ENCODE data around the gene FBL.

The FBL gene

GRCh38 chr19:39874404-39874803 is 28.2 kb upstream of the FBL start:
- Histone ChIP-seq H3K27me3 (ENCODE audit: low read depth, low read length) (no peaks in the 10 kb centered on the region), H3K27ac (ENCODE audit: low read length) (no peak overlapping the region), H3K4me3 (ENCODE audit: low read depth in 1 of 2, low read length in 2 of 2) (no peak overlapping the region), H3K36me3 (ENCODE audit: control insufficient read depth in 1 of 2, insufficient read depth in 2 of 2, low read length in 2 of 2) (no peaks in the 10 kb centered on the region), H3K4me1 (ENCODE audit: control insufficient read depth in 1 of 2, insufficient read depth in 2 of 2, low read length in 2 of 2) (no peaks in the 10 kb centered on the region), H3K9me3 (ENCODE audit: control insufficient read depth in 1 of 2, low read length in 2 of 2) (no peaks in the 10 kb centered on the region)

DNA sequence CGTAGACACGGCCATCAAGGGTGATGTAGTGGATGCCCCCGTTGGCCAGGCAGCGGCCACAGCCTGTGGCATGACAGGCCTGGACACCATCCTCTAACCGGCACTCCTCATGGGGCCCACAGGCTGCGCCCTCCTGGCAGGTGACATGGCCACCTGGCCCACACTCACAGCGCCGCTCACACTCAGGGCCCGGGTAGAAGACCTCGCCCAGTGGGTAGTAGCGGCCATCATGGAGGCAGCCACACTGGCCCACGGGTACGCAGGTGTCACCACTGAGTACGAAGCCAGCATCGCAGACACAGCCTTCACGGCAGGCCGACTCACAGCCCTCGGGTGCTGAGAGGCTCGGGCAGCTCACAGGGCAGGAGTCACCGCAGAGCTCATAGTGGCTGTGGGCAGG is 27.2 kb upstream of the FBL start:
- Histone ChIP-seq H3K27ac (ENCODE audit: low read length) (no peak overlapping the region), H3K4me3 (ENCODE audit: low read depth in 1 of 2, low read length in 2 of 2) (no peak overlapping the region), H3K9me3 (ENCODE audit: control insufficient read depth in 1 of 2, low read length in 2 of 2) (no peaks in the 10 kb centered on the region), H3K27me3 (ENCODE audit: low read depth, low read length) (no peaks in the 10 kb centered on the region), H3K4me1 (ENCODE audit: control insufficient read depth in 1 of 2, insufficient read depth in 2 of 2, low read length in 2 of 2) (no peaks in the 10 kb centered on the region), H3K36me3 (ENCODE audit: control insufficient read depth in 1 of 2, insufficient read depth in 2 of 2, low read length in 2 of 2) (no peaks in the 10 kb centered on the region)

- Histone ChIP-seq H3K36me3 (ENCODE audit: control insufficient read depth in 1 of 2, insufficient read depth in 2 of 2, low read length in 2 of 2) (no peaks in the 10 kb centered on the region), H3K4me1 (ENCODE audit: control insufficient read depth in 1 of 2, insufficient read depth in 2 of 2, low read length in 2 of 2) (no peaks in the 10 kb centered on the region), H3K27ac (ENCODE audit: low read length) (no peak overlapping the region), H3K9me3 (ENCODE audit: control insufficient read depth in 1 of 2, low read length in 2 of 2) (no peaks in the 10 kb centered on the region), H3K27me3 (ENCODE audit: low read depth, low read length) (no peaks in the 10 kb centered on the region), H3K4me3 (ENCODE audit: low read depth in 1 of 2, low read length in 2 of 2) (no peak overlapping the region)
Observed at GRCh38 chr19:39871886-39872866, 26.0 kb upstream of the FBL start.

- Histone ChIP-seq H3K4me1 (ENCODE audit: control insufficient read depth in 1 of 2, insufficient read depth in 2 of 2, low read length in 2 of 2) (no peaks in the 10 kb centered on the region), H3K4me3 (ENCODE audit: low read depth in 1 of 2, low read length in 2 of 2) (no peak overlapping the region), H3K36me3 (ENCODE audit: control insufficient read depth in 1 of 2, insufficient read depth in 2 of 2, low read length in 2 of 2) (no peaks in the 10 kb centered on the region), H3K9me3 (ENCODE audit: control insufficient read depth in 1 of 2, low read length in 2 of 2) (no peaks in the 10 kb centered on the region), H3K27ac (ENCODE audit: low read length) (no peak overlapping the region), H3K27me3 (ENCODE audit: low read depth, low read length) (no peaks in the 10 kb centered on the region)
Observed at GRCh38 chr19:39871362-39871761, 25.2 kb upstream of the FBL start.

DNA sequence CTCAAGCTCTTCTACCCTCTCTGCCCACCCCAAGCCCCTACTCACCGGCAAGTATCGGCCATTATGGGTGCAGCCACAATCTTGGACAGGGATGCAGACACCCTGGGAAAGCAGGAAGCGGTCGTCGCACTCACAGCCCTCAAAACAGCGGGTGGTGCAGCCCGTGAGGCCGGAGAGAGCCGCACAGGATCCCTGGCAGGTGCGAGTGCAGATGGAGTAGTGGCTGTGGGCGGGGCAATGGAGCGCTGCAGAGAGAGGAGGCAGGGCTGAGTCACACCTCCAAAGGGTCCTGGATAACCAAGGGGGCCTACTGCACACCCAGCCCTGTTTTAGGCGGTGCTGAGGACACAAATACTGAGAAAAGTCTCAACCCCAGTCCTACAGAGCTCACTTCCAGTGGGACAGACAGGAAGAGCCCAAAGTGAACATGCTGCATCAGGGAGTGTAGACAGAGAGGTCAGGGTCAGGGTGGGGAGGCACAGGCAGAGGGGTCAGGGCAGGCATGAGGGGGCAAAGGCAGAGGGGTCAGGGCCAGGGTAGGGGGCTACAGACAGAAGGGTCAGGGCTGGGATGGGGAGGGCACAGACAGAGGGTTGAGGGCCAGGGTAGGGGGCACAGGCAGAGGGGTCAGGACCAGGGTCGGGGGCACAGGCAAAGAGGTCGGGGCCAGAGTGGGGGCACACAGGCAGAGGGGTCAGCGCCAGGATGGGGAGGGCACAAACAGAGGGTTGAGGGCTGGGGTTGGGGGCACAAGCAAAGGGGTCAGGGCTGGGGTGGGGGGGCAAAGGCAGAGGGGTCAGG is 24.2 kb upstream of the FBL start:
- H3K27me3 ChIP-seq (ENCODE audit: low read depth, low read length) = no peaks in the 10 kb centered on the region
- H3K4me3 ChIP-seq (ENCODE audit: low read depth in 1 of 2, low read length in 2 of 2) = no peak overlapping the region
- H3K4me1 ChIP-seq (ENCODE audit: control insufficient read depth in 1 of 2, insufficient read depth in 2 of 2, low read length in 2 of 2) = no peaks in the 10 kb centered on the region
- H3K9me3 ChIP-seq (ENCODE audit: control insufficient read depth in 1 of 2, low read length in 2 of 2) = no peaks in the 10 kb centered on the region
- no peak overlapping the region for H3K27ac ChIP-seq (ENCODE audit: low read length)
- H3K36me3 ChIP-seq (ENCODE audit: control insufficient read depth in 1 of 2, insufficient read depth in 2 of 2, low read length in 2 of 2) = no peaks in the 10 kb centered on the region

DNA sequence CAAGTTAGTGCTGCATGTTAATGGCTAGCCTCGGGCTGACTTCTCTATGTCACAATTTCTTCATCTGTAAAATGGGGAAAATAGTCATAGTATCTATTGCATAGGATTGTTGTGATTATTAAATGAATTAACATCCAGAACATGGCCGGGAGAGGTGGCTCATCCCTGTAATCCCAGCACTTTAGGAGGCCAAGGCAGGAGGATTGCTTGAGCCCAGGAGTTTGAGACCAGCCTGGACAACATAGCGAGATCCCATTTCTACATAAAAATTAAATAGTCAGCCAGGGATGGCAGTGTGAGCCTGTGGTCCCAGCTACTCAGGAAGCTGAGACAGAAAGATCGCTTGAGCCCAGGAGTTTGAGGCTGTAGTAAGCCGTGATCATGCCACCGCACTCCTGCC is 21.8 kb upstream of the FBL start:
- no peaks in the 10 kb centered on the region for H3K9me3 ChIP-seq (ENCODE audit: control insufficient read depth in 1 of 2, low read length in 2 of 2)
- no peaks in the 10 kb centered on the region for H3K36me3 ChIP-seq (ENCODE audit: control insufficient read depth in 1 of 2, insufficient read depth in 2 of 2, low read length in 2 of 2)
- H3K4me3 ChIP-seq (ENCODE audit: low read depth in 1 of 2, low read length in 2 of 2) = no peak overlapping the region

DNA sequence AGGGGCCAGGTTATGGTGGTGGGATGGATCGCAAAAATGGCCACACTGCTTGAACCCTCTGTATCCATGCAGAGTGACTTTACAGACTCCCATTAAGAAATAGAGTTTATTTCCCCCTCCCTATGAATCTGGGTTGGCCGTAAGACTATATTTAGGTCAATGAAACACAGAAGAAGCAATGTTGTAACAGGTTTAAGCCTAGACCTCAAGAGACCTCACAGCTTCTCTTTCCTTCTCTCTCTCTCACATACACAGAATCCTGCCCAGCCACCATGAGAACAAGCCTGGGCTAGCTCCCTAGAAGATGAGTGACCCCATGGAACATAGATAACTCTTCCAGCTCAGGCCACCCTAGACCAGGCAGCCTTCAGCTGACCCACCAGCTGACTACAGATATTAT is 21.0 kb upstream of the FBL start:
- Histone ChIP-seq H3K4me3 (ENCODE audit: low read depth in 1 of 2, low read length in 2 of 2) (no peak overlapping the region), H3K4me1 (ENCODE audit: control insufficient read depth in 1 of 2, insufficient read depth in 2 of 2, low read length in 2 of 2) (no peaks in the 10 kb centered on the region), H3K27ac (ENCODE audit: low read length) (no peak overlapping the region), H3K9me3 (ENCODE audit: control insufficient read depth in 1 of 2, low read length in 2 of 2) (no peaks in the 10 kb centered on the region), H3K27me3 (ENCODE audit: low read depth, low read length) (no peaks in the 10 kb centered on the region), H3K36me3 (ENCODE audit: control insufficient read depth in 1 of 2, insufficient read depth in 2 of 2, low read length in 2 of 2) (no peaks in the 10 kb centered on the region)

More for the DNA sequence above, 21.8 kb upstream of the FBL start:
- no peaks in the 10 kb centered on the region for H3K4me1 ChIP-seq (ENCODE audit: control insufficient read depth in 1 of 2, insufficient read depth in 2 of 2, low read length in 2 of 2)
- no peaks in the 10 kb centered on the region for H3K27me3 ChIP-seq (ENCODE audit: low read depth, low read length)
- H3K27ac ChIP-seq (ENCODE audit: low read length) = no peak overlapping the region

DNA sequence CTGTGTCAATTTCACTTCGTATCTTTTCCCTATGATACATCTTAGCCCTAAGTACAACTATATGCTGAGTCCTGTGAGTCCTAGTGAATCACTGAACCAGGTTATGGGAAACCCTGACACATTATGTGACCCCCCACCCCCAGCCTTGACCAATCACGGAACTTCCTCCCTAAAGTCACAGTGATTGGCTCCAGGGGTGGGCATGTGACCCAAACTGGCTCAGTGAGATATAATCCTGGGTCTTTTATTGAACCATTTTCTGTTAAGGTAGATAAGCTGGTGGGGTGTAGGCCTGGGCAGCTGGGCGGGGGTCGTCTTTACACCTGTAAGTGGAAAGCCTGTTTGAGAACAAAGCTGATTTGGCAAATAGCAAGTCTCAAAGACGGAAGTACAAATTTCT is 19.8 kb upstream of the FBL start:
- Histone ChIP-seq H3K27ac (ENCODE audit: low read length) (no peak overlapping the region), H3K4me1 (ENCODE audit: control insufficient read depth in 1 of 2, insufficient read depth in 2 of 2, low read length in 2 of 2) (no peaks in the 10 kb centered on the region), H3K9me3 (ENCODE audit: control insufficient read depth in 1 of 2, low read length in 2 of 2) (no peaks in the 10 kb centered on the region), H3K4me3 (ENCODE audit: low read depth in 1 of 2, low read length in 2 of 2) (no peak overlapping the region), H3K27me3 (ENCODE audit: low read depth, low read length) (no peaks in the 10 kb centered on the region), H3K36me3 (ENCODE audit: control insufficient read depth in 1 of 2, insufficient read depth in 2 of 2, low read length in 2 of 2) (no peaks in the 10 kb centered on the region)

- no peak overlapping the region for H3K27ac ChIP-seq (ENCODE audit: low read length)
- H3K9me3 ChIP-seq (ENCODE audit: control insufficient read depth in 1 of 2, low read length in 2 of 2) = no peaks in the 10 kb centered on the region
- H3K4me3 ChIP-seq (ENCODE audit: low read depth in 1 of 2, low read length in 2 of 2) = no peak overlapping the region
- H3K36me3 ChIP-seq (ENCODE audit: control insufficient read depth in 1 of 2, insufficient read depth in 2 of 2, low read length in 2 of 2) = no peaks in the 10 kb centered on the region
- H3K27me3 ChIP-seq (ENCODE audit: low read depth, low read length) = no peaks in the 10 kb centered on the region
- no peaks in the 10 kb centered on the region for H3K4me1 ChIP-seq (ENCODE audit: control insufficient read depth in 1 of 2, insufficient read depth in 2 of 2, low read length in 2 of 2)
Observed at GRCh38 chr19:39865186-39865585, 19.0 kb upstream of the FBL start.

DNA sequence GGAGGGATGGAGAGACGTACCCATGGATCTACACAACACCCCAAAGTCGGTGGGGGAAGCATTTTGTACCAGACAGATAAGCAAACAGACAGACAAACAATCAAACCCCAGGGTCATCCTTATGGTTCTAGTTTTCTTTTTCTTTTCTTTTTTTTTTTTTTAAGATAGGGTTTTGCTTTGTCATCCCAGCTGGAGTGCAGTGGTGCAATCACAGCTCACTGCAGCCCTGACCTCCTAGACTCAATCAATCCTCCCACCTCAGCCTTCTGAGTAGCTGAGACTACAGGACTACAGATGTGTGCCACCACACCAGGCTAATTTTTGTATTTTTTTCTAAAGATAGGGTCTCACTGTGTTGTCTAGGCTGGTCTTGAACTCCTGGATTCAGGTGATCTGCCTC is 17.9 kb upstream of the FBL start:
- Histone ChIP-seq H3K9me3 (ENCODE audit: control insufficient read depth in 1 of 2, low read length in 2 of 2) (no peaks in the 10 kb centered on the region), H3K4me1 (ENCODE audit: control insufficient read depth in 1 of 2, insufficient read depth in 2 of 2, low read length in 2 of 2) (no peaks in the 10 kb centered on the region), H3K27me3 (ENCODE audit: low read depth, low read length) (no peaks in the 10 kb centered on the region), H3K4me3 (ENCODE audit: low read depth in 1 of 2, low read length in 2 of 2) (no peak overlapping the region), H3K36me3 (ENCODE audit: control insufficient read depth in 1 of 2, insufficient read depth in 2 of 2, low read length in 2 of 2) (no peaks in the 10 kb centered on the region), H3K27ac (ENCODE audit: low read length) (no peak overlapping the region)

- no peak overlapping the region for H3K4me3 ChIP-seq (ENCODE audit: low read depth in 1 of 2, low read length in 2 of 2)
- no peak overlapping the region for H3K27ac ChIP-seq (ENCODE audit: low read length)
- H3K36me3 ChIP-seq (ENCODE audit: control insufficient read depth in 1 of 2, insufficient read depth in 2 of 2, low read length in 2 of 2) = no peaks in the 10 kb centered on the region
Observed at GRCh38 chr19:39858541-39858940, 12.4 kb upstream of the FBL start.

More at GRCh38 chr19:39858541-39858940, 12.4 kb upstream of the FBL start:
- H3K27me3 ChIP-seq (ENCODE audit: low read depth, low read length) = no peaks in the 10 kb centered on the region
- H3K9me3 ChIP-seq (ENCODE audit: control insufficient read depth in 1 of 2, low read length in 2 of 2) = no peaks in the 10 kb centered on the region
- no peaks in the 10 kb centered on the region for H3K4me1 ChIP-seq (ENCODE audit: control insufficient read depth in 1 of 2, insufficient read depth in 2 of 2, low read length in 2 of 2)

Measured in muscle layer of duodenum (tissue), 2 donors.